Motor neuron (in vitro differentiated cells): ENCODE data around the gene PROCA1. TPM values are rescaled to one million over a fixed set of nuclear protein-coding genes. Genes with fewer than 3 reads are reported as not detected.

Experiments used
- ATAC-seq, 8 experiments: fragments of 200-7000 bp; cut with Tn5 transposase; replicated peaks in 6 of 8; 2 replicates each; pipeline ENCODE4 v1.8.0; 2021; ENCODE audit warnings: mild to moderate bottlenecking in 8 of 8, moderate library complexity in 8 of 8
- H3K27ac ChIP-seq, 2 donors: fragments of 250-450 bp; sonication (Bioruptor Pico); 2 replicates each; pipeline ENCODE4 v1.9.0; 2021; ENCODE audit warnings: antibody characterized with exemption in 2 of 2, mild to moderate bottlenecking in 2 of 2, moderate library complexity in 1 of 2
- H3K4me1 ChIP-seq, 2 donors: fragments of 250-450 bp; sonication (Bioruptor Pico); replicated peaks in 1 of 2; 2 replicates each; pipeline ENCODE4 v1.6.1; 2021; ENCODE audit warnings: antibody characterized with exemption in 2 of 2, mild to moderate bottlenecking in 2 of 2, moderate library complexity in 1 of 2
- H3K4me3 ChIP-seq, 5 donors: fragments of 250-450 bp; sonication (Bioruptor Pico); 2 replicates each; pipeline ENCODE4 v1.9.0; 2021; ENCODE audit warnings: antibody characterized with exemption in 5 of 5, mild to moderate bottlenecking in 5 of 5, moderate library complexity in 4 of 5
- WGBS, 10 experiments: fragments of 450-650 bp; shearing (Covaris generic); methylation state at CpG; one replicate each; pipeline ENCODE4 v1.0.0; 2022; 5-methylcytosine and 5-hydroxymethylcytosine counted together
- in situ Hi-C, 9 experiments: fragments of 400-800 bp; cut with MboI; loops; one replicate each; pipeline ENCODE4 v1.15.0; 2021; ENCODE audit warnings: low sequenced_read_pairs in 9 of 9, low pct_unique_long_range_greater_than_20kb in 2 of 9; ENCODE audit not compliant: unreplicated experiment in 9 of 9
- total RNA-seq, 8 experiments: library from RNA; unstranded; fragments of 300-600 nt; gene quantifications; 2 replicates each; pipeline versions ENCODE4 v1.2.3 to v1.2.4, GENCODE V29; 2022

The PROCA1 gene
- total RNA-seq, 8 experiments from 2014 or later = 0.66 to 10.4 (median 5.7) TPM

GRCh38 chr17:28748852-28749515 lies 37.3 kb upstream of the PROCA1 start:
- Histone ChIP-seq H3K4me3 (no peak overlapping the region), H3K27ac (no peak overlapping the region), H3K4me1 (peaks cover 22 to 23% of the 10 kb centered on the region in 2 donors)
- in situ Hi-C loops = loop anchor here in 1 of 9 experiments (25.0 kb wide), 1 partner anchor 363 kb away; no protein-coding TSS in a partner anchor
- 80 to 96% (median 87%) methylated on average over 1 to 7 of the region's 18 CpGs; no CpG with 5 or more reads in 4 of the 10 experiments for WGBS, 10 experiments
- ATAC-seq = no peak

DNA sequence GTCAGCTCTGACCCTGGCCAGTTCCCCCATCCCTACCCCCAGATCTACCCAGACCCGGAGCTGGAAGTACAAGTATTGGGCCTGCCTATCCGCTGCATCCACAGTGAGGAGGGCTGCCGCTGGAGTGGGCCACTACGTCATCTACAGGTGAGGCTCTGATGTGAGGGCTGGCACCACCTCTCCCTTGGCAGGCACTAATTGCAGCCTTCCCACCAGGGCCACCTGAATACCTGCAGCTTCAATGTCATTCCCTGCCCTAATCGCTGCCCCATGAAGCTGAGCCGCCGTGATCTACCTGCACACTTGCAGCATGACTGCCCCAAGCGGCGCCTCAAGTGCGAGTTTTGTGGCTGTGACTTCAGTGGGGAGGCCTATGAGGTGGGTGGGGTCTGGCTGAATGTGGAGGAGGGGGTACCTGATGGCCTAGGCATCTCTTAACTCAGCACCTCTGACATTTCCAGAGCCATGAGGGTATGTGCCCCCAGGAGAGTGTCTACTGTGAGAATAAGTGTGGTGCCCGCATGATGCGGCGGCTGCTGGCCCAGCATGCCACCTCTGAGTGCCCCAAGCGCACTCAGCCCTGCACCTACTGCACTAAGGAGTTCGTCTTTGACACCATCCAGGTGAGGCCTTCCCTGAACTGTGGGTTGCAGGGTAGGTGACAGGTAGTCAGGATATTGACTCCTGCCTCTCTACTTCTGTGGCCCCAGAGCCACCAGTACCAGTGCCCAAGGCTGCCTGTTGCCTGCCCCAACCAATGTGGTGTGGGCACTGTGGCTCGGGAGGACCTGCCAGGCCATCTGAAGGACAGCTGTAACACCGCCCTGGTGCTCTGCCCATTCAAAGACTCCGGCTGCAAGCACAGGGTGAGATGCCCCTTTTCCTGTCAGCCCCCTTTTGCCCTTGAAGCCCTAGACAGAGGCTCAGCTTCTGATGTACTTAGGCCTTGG lies 36.4 kb upstream of the PROCA1 start:
- WGBS, 10 experiments = 60 to 100% (median 100%) methylated on average over 1 to 6 of the region's 18 CpGs; no CpG with 5 or more reads in 4 of the 10 experiments
- in situ Hi-C loops = loop anchor here in 1 of 9 experiments (25.0 kb wide), 1 partner anchor 364 kb away; no protein-coding TSS in a partner anchor
- H3K27ac ChIP-seq = no peak overlapping the region
- no peak for ATAC-seq
- H3K4me3 ChIP-seq = no peak overlapping the region
- H3K4me1 ChIP-seq = peaks cover 23 to 24% of the 10 kb centered on the region in 2 donors

- H3K4me3 ChIP-seq = no peak overlapping the region
- WGBS, 10 experiments = 20 to 100% (median 50%) methylated on average over 1 to 2 of the region's 7 CpGs; no CpG with 5 or more reads in 5 of the 10 experiments
- in situ Hi-C loops = loop anchor here in 1 of 9 experiments (25.0 kb wide), 1 partner anchor 365 kb away; no protein-coding TSS in a partner anchor
- peaks cover 29 to 33% of the 10 kb centered on the region in 2 donors for H3K4me1 ChIP-seq
- peak overlapping the region; percentile 4 to 97 for H3K27ac ChIP-seq
- peak in 1 of 8 experiments; percentile 14 for ATAC-seq
Measured at GRCh38 chr17:28747051-28747691, 35.5 kb upstream of the PROCA1 start.

DNA sequence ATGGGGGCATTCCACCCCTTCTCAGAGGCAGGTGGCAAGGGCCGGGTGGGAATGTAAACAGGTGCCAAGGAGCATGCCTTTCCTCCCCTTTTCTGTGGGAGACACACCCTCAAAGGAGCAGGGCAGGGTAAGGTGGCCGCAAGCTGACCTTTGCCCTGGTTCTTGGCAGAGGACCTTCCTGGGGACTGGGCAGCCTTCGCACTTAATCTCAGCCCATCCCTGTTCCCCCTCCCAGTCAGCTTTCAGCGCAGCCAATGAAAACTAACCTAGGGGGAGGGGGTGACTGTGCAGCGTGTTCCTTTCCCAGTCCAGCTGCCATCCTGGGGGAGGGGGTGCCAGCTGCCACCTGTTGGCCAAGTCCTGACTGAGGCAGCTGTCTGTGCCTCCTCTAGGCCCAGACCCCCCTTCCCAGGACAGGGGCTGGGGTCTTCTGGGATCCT lies 34.9 kb upstream of the PROCA1 start:
- 33 to 70% (median 67%) methylated on average over 1 to 4 of the region's 5 CpGs; no CpG with 5 or more reads in 7 of the 10 experiments for WGBS, 10 experiments
- Histone ChIP-seq H3K27ac (peak overlapping the region; percentile 4 to 97), H3K4me3 (no peak overlapping the region), H3K4me1 (peaks cover 33 to 35% of the 10 kb centered on the region in 2 donors)
- no peak for ATAC-seq
- in situ Hi-C loops = loop anchor here in 1 of 9 experiments (25.0 kb wide), 1 partner anchor 366 kb away; no protein-coding TSS in a partner anchor

DNA sequence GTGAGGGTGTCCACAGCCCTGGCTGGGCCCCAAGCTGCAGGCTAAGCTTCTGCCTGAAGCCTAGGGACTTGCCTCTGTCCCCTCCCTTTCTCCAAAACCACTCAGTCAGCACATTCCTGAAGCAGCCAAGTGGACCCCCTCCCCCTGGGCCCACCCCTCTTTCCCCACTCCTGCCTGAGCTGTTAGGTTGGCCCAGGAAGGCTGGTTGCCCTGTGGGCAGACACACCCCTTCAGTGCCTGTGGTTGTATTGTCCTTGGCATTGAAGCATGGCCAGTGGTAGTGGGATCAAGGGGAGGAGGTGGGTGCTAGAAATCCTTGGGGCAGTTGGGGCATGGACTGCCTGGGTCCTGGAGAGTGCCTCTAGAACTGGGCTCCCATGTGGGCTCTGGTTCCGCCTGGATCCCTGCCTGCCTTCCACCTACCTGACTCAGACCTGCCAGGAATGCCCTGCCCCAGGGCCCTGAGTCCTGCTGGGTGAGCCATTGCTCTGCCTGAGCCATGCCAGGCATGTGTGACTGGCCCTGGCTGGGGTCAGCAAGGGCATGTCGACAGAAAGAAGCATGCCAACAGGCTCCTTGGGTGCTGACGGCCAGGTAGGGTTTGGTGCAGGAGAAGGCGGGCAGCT lies 34.2 kb upstream of the PROCA1 start:
- ATAC-seq = no peak
- in situ Hi-C loops = loop anchor here in 1 of 9 experiments (25.0 kb wide), 1 partner anchor 366 kb away; no protein-coding TSS in a partner anchor
- Histone ChIP-seq H3K27ac (peak overlapping the region; percentile 97 to 98), H3K4me1 (peaks cover 33 to 41% of the 10 kb centered on the region in 2 donors), H3K4me3 (peak overlapping the region; percentile 68 to 99 (median 92))
- WGBS, 10 experiments = 53 to 100% (median 100%) methylated on average over 1 to 2 of the region's 4 CpGs; no CpG with 5 or more reads in 3 of the 10 experiments

DNA sequence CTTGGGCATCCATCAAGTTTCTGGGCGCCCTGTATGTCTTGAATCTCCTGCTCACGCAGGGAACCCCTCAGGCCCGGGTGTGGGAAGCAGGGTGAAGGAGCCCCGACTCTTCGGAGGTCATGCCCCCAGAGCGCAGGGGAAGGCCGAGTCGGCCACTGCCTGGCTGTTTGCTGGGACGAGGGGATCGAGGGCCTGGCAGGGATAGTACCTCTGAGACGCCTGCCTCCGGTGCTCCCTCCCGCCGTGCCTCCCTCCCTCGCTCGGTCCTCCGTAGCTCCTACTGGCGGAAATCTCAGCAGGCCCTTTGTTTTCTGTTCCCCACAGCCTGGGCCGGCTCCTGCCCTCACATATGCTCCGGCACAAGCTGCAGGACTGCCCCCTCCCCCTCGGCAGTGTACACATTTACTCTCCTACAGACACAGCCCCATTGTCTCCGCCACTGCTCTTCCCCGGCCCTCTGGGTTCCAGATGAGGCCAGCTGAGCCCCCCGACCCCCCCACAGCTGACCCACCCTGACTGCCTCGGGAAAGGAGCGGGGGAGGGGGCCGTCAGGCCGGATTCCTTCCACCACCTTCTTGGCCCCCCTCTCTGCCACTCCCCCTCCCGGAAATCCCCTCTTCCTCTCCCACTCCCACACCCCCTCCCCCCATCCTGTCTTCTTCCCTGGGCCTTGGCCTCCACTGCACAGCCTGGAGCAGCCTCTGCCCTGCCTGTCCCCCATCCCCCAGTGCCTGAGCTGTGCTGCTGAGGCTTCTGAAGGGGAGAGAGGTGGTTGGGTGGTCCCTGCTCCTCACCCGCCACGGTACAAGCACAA lies 33.5 kb upstream of the PROCA1 start:
- H3K4me1 ChIP-seq = peaks cover 28 to 37% of the 10 kb centered on the region in 2 donors
- ATAC-seq = peak in 6 of 8 experiments; percentile 6 to 67 (median 61)
- H3K27ac ChIP-seq = peak overlapping the region; percentile 97 to 98
- WGBS, 10 experiments = 0 to 2% (median 0%) methylated on average over 2 to 9 of the region's 31 CpGs; no CpG with 5 or more reads in 4 of the 10 experiments
- in situ Hi-C loops = loop anchor here in 1 of 9 experiments (25.0 kb wide), 1 partner anchor 367 kb away; no protein-coding TSS in a partner anchor
- H3K4me3 ChIP-seq = peak overlapping the region; percentile 68 to 99 (median 92)

DNA sequence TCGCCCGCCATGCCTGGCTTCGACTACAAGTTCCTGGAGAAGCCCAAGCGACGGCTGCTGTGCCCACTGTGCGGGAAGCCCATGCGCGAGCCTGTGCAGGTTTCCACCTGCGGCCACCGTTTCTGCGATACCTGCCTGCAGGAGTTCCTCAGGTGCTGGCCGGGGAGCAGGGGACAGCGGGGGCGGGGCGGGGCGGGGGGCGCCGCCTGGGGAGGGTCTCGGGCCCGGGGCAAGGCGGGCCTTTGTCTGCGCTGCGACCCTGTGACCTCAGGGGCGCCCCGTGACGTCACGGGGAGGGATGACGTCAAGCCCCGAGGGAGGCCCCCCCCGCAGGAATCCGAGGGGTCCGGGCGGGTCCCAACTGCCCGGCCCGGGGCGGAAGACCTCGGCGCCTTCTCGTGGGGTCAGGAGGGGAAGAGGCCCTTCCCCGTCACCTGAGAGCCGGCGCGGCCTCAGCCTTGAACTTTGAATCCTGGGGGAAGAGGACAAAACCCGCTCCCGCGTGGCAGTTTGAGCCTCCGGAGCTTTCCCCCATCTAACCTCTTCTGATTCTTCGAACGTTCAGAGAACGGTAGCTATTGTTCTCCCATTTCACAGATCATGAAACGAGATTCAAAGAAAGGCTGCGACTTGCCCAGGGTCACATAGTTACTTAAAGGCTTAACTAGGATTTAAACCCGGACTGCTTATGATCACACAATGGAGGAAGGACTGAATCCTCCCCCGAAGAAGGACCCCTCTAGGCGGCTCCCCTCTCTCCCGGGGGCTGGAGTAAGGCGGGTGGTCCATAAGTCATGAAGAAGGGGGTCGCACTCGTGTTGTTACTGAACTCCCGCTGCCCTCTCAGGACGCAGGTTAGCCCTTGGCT lies 32.6 kb upstream of the PROCA1 start:
- in situ Hi-C loops = loop anchor here in 1 of 9 experiments (25.0 kb wide), 1 partner anchor 368 kb away; no protein-coding TSS in a partner anchor
- ATAC-seq = peak in 6 of 8 experiments; percentile 8 to 14 (median 10)
- 0% methylated on average over 1 to 8 of the region's 61 CpGs; no CpG with 5 or more reads in 3 of the 10 experiments for WGBS, 10 experiments
- H3K27ac ChIP-seq = peak overlapping the region; percentile 97 to 98
- H3K4me3 ChIP-seq = peak overlapping the region; percentile 68 to 99 (median 92)
- H3K4me1 ChIP-seq = peaks cover 24 to 31% of the 10 kb centered on the region in 2 donors

- in situ Hi-C loops = loop anchor here in 1 of 9 experiments (25.0 kb wide), 1 partner anchor 369 kb away; no protein-coding TSS in a partner anchor
- peak within 1 kb of the TSS; percentile 68 to 99 (median 92) for H3K4me3 ChIP-seq
- peak; percentile 53 to 76 (median 70) for ATAC-seq
- H3K27ac ChIP-seq = peak within 1 kb of the TSS; percentile 97 to 98
- peaks cover 24 to 31% of the 10 kb centered on the region in 2 donors for H3K4me1 ChIP-seq
- 0 to 12% (median 0%) methylated on average over 1 to 9 of the region's 70 CpGs; no CpG with 5 or more reads in 5 of the 10 experiments for WGBS, 10 experiments
Measured at GRCh38 chr17:28743243-28744103, 31.8 kb upstream of the PROCA1 start, which contains the start of gene TRAF4. TSS of gene TRAF4 (plus strand) at chr17:28744011. CDS start at chr17:28744113, 102 bp downstream.

DNA sequence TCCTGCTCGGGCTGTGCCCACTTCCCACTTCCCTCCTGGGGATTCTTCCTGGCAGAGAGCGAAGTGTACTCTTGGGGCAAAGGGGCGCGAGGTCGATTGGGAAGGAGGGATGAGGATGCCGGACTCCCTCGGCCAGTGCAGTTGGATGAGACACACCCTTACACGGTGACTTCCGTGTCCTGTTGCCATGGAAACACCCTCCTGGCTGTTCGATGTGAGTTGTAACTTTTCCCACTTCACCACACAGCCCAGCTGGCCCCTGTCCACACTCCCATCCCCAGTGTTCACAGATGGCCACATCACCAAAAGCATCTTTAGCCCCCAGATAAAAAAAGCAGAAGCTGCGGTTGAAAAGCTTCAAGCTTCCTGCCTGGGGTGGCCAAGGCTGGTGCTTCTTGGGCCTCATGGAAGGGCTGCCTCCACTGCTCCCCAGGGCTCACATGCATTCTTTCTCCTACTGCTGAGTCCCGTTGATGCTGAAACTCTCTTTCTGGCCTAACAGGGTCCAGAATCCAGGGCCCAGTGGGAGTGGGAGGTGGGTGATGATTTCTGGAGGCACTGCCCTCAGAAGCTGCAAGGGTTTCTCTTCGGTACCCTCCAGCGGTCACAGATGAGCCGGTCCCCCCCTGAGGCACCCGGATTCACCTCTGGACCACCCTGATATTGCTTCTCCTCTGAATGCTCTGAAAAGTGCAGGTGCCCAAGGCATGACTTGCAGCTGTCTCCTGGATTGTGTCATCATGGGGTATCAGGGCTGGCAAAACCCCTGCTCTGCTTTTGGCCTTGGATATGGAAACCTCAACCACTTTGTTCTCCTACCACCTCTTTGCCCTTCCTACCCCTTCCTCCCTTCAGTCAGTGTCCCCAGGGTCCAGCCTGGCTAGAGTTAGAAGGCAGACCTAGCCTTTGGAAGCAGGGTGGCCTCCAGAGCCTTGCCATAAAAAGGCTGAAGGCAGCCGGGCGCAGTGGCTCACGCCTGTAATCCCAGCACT lies 30.0 kb upstream of the PROCA1 start:
- Histone ChIP-seq H3K27ac (peak overlapping the region in 1 of 2 donors; percentile 97), H3K4me3 (no peak overlapping the region), H3K4me1 (peaks cover 22 to 29% of the 10 kb centered on the region in 2 donors)
- ATAC-seq = no peak
- in situ Hi-C loops = loop anchor here in 1 of 9 experiments (25.0 kb wide), 1 partner anchor 371 kb away; no protein-coding TSS in a partner anchor
- WGBS, 10 experiments = 70 to 100% (median 94%) methylated on average over 1 to 6 of the region's 19 CpGs; no CpG with 5 or more reads in 4 of the 10 experiments
